Esophagus muscularis mucosa (tissue), 4 donors: ENCODE data around the gene CYBRD1. TPM values are rescaled to one million over a fixed set of nuclear protein-coding genes. Genes with fewer than 3 reads are reported as not detected.

ENCODE experiments used
- DNase-seq: peaks from one replicate; pipeline ENCODE4 v3.0.0-alpha.2; 2017; ENCODE audit errors: extremely low spot score
- H3K27ac ChIP-seq, 4 donors: fragments of 200-600 bp; sonication (generic); replicated peaks in 1 of 4; 1 replicate in 3 of 4; 2 replicates in 1 of 4; pipeline ENCODE4 v1.5.1; 2016 to 2019; ENCODE audit warnings: mild to moderate bottlenecking in 1 of 4
- H3K27me3 ChIP-seq, 4 donors: fragments of 200-600 bp; sonication (generic); one replicate each; pipeline versions ENCODE4 v1.5.1 to v1.6.0; 2016 to 2019
- H3K36me3 ChIP-seq, 4 donors: fragments of 200-600 bp; sonication (generic); one replicate each; pipeline ENCODE4 v1.5.1; 2016 to 2019
- H3K4me1 ChIP-seq, 4 donors: fragments of 200-600 bp; sonication (generic); one replicate each; pipeline ENCODE4 v1.5.1; 2016 to 2019
- H3K4me3 ChIP-seq, 4 donors: fragments of 200-600 bp; sonication (generic); 1 replicate in 2 of 4; 2 replicates in 2 of 4; pipeline ENCODE4 v1.5.1; 2016 to 2019; ENCODE audit warnings: mild to moderate bottlenecking in 4 of 4, moderate library complexity in 1 of 4
- H3K9me3 ChIP-seq, 4 donors: fragments of 200-600 bp; sonication (generic); 1 replicate in 3 of 4; 2 replicates in 1 of 4; pipeline ENCODE4 v1.5.1; 2016 to 2019
- CTCF ChIP-seq, 3 experiments: fragments of 200-600 bp in 2 of 3; fragments of 450-650 bp in 1 of 3; sonication (generic) in 2 of 3; IDR thresholded peaks; one replicate each; pipeline ENCODE4 v1.5.1; 2017 to 2019; ENCODE audit warnings: antibody characterized with exemption in 3 of 3, mild to moderate bottlenecking in 2 of 3, moderate library complexity in 1 of 3
- EP300 ChIP-seq: sonication (generic); formaldehyde crosslinking; IDR thresholded peaks from one replicate; pipeline ENCODE4 v1.6.1; 2017; ENCODE audit warnings: antibody characterized with exemption
- POLR2A ChIP-seq: fragments of 450-650 bp; IDR thresholded peaks from one replicate; pipeline ENCODE4 v1.6.1; 2017; ENCODE audit warnings: antibody characterized with exemption, moderate library complexity, mild to moderate bottlenecking, low read depth
- POLR2AphosphoS5 ChIP-seq, 2 donors: sonication (generic); formaldehyde crosslinking; IDR thresholded peaks; one replicate each; pipeline ENCODE4 v1.6.1; 2017; ENCODE audit warnings: antibody characterized with exemption in 2 of 2
- WGBS: methylation state at CpG from one replicate; pipeline ENCODE4 v1.1.5; 2018; 5-methylcytosine and 5-hydroxymethylcytosine counted together
- intact Hi-C: fragments of 100-400 bp; cut with DNase I; formaldehyde crosslinking; loops from one replicate; pipeline ENCODE4 v1.15.1; 2023
- total RNA-seq, 4 donors: library from RNA; depleted of rRNA; stranded (reverse); fragments of >200 nt; gene quantifications; one replicate each; pipeline versions ENCODE4 v1.1.0 to v1.2.1, GENCODE V29; 2016

Gene CYBRD1
- total RNA-seq, 4 donors from 2014 or later: 133 to 281 (median 197) TPM

- Histone ChIP-seq H3K9me3 (no peaks in the 10 kb centered on the region), H3K36me3 (peaks cover 11 to 38% (median 30%) of the 10 kb centered on the region in 4 donors), H3K27ac (no peak overlapping the region), H3K4me3 (no peak overlapping the region), H3K4me1 (no peaks in the 10 kb centered on the region), H3K27me3 (peaks cover 0 to 3% (median 0%) of the 10 kb centered on the region in 4 donors)
- WGBS: 92% methylated on average over 4 of the region's 4 CpGs
- TF ChIP-seq POLR2AphosphoS5 (IDR thresholded peaks at IDR 0.05) (no peak), CTCF (IDR thresholded peaks at IDR 0.05) (no peak), EP300 (no peak), POLR2A (no peak)
- DNase-seq: no peak
- intact Hi-C loops: no loop called here
Observed at GRCh38 chr2:171557363-171557762, 35.1 kb downstream of the CYBRD1 start.

GRCh38 chr2:171563301-171563700 is 41.0 kb downstream of the CYBRD1 start:
- 92% methylated on average over 1 of the region's 3 CpGs for WGBS
- Histone ChIP-seq H3K9me3 (no peaks in the 10 kb centered on the region), H3K4me1 (no peaks in the 10 kb centered on the region), H3K27ac (no peak overlapping the region), H3K36me3 (no peaks in the 10 kb centered on the region), H3K27me3 (peaks cover 0 to 3% (median 0%) of the 10 kb centered on the region in 4 donors), H3K4me3 (no peak overlapping the region)
- intact Hi-C loops: no loop called here
- TF ChIP-seq POLR2AphosphoS5 (IDR thresholded peaks at IDR 0.05): no peak
- no peak for TF ChIP-seq CTCF (IDR thresholded peaks at IDR 0.05)
- no peak for TF ChIP-seq POLR2A
- no peak for TF ChIP-seq EP300
- DNase-seq: peak; percentile 29

- intact Hi-C loops: no loop called here
- H3K27me3 ChIP-seq: no peaks in the 10 kb centered on the region
- WGBS: 68% methylated on average over 5 of the region's 5 CpGs
Observed at GRCh38 chr2:171564463-171564862, 42.2 kb downstream of the CYBRD1 start.

GRCh38 chr2:171566057-171566456 is 43.8 kb downstream of the CYBRD1 start:
- TF ChIP-seq POLR2A (no peak), CTCF (IDR thresholded peaks at IDR 0.05) (no peak), EP300 (no peak), POLR2AphosphoS5 (IDR thresholded peaks at IDR 0.05) (no peak)
- Histone ChIP-seq H3K9me3 (no peaks in the 10 kb centered on the region), H3K36me3 (no peaks in the 10 kb centered on the region), H3K27me3 (peaks cover 0 to 9% (median 0%) of the 10 kb centered on the region in 4 donors), H3K4me3 (no peak overlapping the region), H3K27ac (no peak overlapping the region), H3K4me1 (no peaks in the 10 kb centered on the region)
- no peak for DNase-seq
- intact Hi-C loops: no loop called here
- 45% methylated on average over 1 of the region's 1 CpG for WGBS

More at GRCh38 chr2:171564463-171564862, 42.2 kb downstream of the CYBRD1 start:
- TF ChIP-seq POLR2A (no peak), POLR2AphosphoS5 (IDR thresholded peaks at IDR 0.05) (no peak), EP300 (no peak), CTCF (IDR thresholded peaks at IDR 0.05) (no peak)
- Histone ChIP-seq H3K36me3 (no peaks in the 10 kb centered on the region), H3K4me1 (no peaks in the 10 kb centered on the region), H3K4me3 (no peak overlapping the region), H3K27ac (no peak overlapping the region), H3K9me3 (no peaks in the 10 kb centered on the region)
- DNase-seq: peak; percentile 72

- TF ChIP-seq EP300 (no peak), CTCF (IDR thresholded peaks at IDR 0.05) (no peak), POLR2A (no peak), POLR2AphosphoS5 (IDR thresholded peaks at IDR 0.05) (no peak)
- 95% methylated on average over 4 of the region's 4 CpGs for WGBS
- Histone ChIP-seq H3K27ac (no peak overlapping the region), H3K9me3 (no peaks in the 10 kb centered on the region), H3K27me3 (peaks cover 0 to 9% (median 0%) of the 10 kb centered on the region in 4 donors), H3K36me3 (no peaks in the 10 kb centered on the region), H3K4me1 (no peaks in the 10 kb centered on the region), H3K4me3 (no peak overlapping the region)
- intact Hi-C loops: no loop called here
- DNase-seq: peak; percentile 53
Observed at GRCh38 chr2:171566753-171567152, 44.5 kb downstream of the CYBRD1 start.
